BLaER1 treated with 17β-estradiol and CSF1 and Interleukin-3, amounts not matched to agents 10 nM and 100 nM (cell line): Measurements from ENCODE around the gene IL10RB.

Experiments used
- H3K27ac ChIP-seq, 11 experiments: shearing (Covaris generic); formaldehyde crosslinking; 2 replicates each; pipeline ENCODE4 v1.8.1; 2022
- H3K27me3 ChIP-seq, 11 experiments: shearing (Covaris generic); formaldehyde crosslinking; 2 replicates each; pipeline ENCODE4 v1.8.1; 2022
- H3K36me3 ChIP-seq, 11 experiments: shearing (Covaris generic); formaldehyde crosslinking; 2 replicates each; pipeline ENCODE4 v1.8.1; 2022
- H3K4me1 ChIP-seq, 10 experiments: shearing (Covaris generic); formaldehyde crosslinking; 2 replicates each; pipeline ENCODE4 v1.8.1; 2022
- H3K4me2 ChIP-seq, 11 experiments: shearing (Covaris generic); formaldehyde crosslinking; 2 replicates each; pipeline ENCODE4 v1.8.1; 2022
- H3K4me3 ChIP-seq, 10 experiments: shearing (Covaris generic); formaldehyde crosslinking; 2 replicates each; pipeline ENCODE4 v1.8.1; 2022
- H3K9ac ChIP-seq, 11 experiments: shearing (Covaris generic); formaldehyde crosslinking; 2 replicates each; pipeline ENCODE4 v1.8.1; 2022
- H3K9me3 ChIP-seq, 11 experiments: shearing (Covaris generic); formaldehyde crosslinking; replicated peaks in 1 of 11; 2 replicates each; pipeline ENCODE4 v1.8.1; 2022
- H4K20me1 ChIP-seq, 11 experiments: shearing (Covaris generic); formaldehyde crosslinking; 2 replicates each; pipeline ENCODE4 v1.8.1; 2022
- Cebpa-rat ChIP-seq, 11 experiments: shearing (Covaris generic); IDR thresholded peaks; 2 replicates each; pipeline ENCODE4 v1.8.1; 2022

The IL10RB gene

DNA sequence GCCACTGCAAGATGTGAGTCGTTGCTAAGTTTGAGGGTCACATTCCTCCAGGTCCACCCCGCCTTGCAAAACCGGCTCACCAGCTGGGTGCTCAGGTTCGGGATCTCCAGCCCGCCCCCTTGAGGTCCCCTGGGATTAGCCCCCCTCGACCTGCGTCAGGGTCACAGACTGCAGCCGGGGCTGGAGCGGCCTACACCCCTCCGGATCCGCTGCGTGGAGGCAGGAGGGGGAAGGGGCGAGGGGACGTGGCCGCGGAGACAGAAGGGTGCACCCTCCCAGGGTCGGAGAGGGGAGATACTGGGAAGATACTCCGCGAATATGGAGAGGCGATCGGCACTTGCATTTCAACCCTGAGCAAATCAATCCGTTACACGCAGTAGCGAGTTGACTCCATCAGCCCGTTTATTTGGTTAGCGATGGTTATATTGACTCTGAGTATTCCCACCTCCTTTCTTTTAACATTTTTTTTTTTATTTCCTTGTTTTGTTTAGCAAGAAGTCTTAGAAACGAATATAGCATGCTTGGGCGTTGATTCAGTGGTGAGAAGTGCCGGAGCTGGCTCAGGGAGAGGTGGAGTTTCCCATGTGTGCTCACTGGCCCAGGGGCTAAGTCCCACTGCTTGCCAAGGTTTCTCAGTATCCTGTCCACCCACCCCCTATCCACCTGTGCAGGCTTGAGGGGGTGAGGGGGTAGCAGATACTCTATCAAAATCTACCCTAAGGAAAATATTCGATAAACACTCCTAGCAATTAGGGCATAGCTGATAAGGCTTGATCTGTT is 35.4 kb upstream of the IL10RB start:
- no peak for TF ChIP-seq Cebpa-rat (IDR thresholded peaks at IDR 0.05)
- Histone ChIP-seq H3K9me3 (no peaks in the 10 kb centered on the region), H4K20me1 (peaks cover 10 to 37% (median 24%) of the 10 kb centered on the region in 11 experiments; a peak in 17 of 22 replicates), H3K4me1 (peaks cover 26 to 65% (median 51%) of the 10 kb centered on the region in 10 experiments), H3K4me2 (peak overlapping the region; percentile 77 to 100 (median 95)), H3K9ac (peak overlapping the region; percentile 92 to 100 (median 99)), H3K4me3 (peak overlapping the region; percentile 72 to 99 (median 96)), H3K27me3 (no peaks in the 10 kb centered on the region), H3K36me3 (peaks cover 7 to 44% (median 26%) of the 10 kb centered on the region in 11 experiments; a peak in 21 of 22 replicates), H3K27ac (peak overlapping the region; percentile 92 to 100 (median 98))

DNA sequence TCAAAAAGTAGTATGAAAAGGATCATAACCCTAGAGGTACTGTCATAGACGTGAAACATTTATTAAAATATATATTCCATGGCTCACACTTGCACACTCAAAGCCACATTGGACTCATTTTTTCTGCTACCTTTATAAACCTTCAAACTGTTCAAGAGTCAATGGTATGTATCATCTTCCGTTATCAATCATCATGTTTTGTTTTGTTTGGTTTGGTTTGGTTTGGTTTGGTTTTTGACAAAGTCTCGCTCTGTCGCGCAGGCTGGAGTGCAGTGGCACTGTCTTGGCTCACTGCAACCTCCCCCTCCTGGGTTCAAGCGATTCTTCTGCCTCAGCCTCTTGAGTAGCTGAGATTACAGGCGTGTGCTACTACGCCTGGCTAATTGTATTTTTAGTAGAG is 34.6 kb upstream of the IL10RB start:
- Histone ChIP-seq H3K9me3 (no peaks in the 10 kb centered on the region), H3K36me3 (peaks cover 7 to 51% (median 34%) of the 10 kb centered on the region in 11 experiments; a peak in 21 of 22 replicates), H3K4me3 (peak overlapping the region; percentile 72 to 99 (median 96); a peak in 19 of 20 replicates), H3K4me2 (peak overlapping the region; percentile 77 to 100 (median 95)), H3K27ac (peak overlapping the region in 8 of 11 experiments; percentile 92 to 100 (median 98); a peak in 16 of 22 replicates), H4K20me1 (peaks cover 10 to 45% (median 32%) of the 10 kb centered on the region in 11 experiments; a peak in 19 of 22 replicates), H3K9ac (peak overlapping the region; percentile 92 to 100 (median 99); a peak in 21 of 22 replicates), H3K27me3 (no peaks in the 10 kb centered on the region), H3K4me1 (peaks cover 33 to 73% (median 59%) of the 10 kb centered on the region in 10 experiments)
- TF ChIP-seq Cebpa-rat (IDR thresholded peaks at IDR 0.05): no peak

DNA sequence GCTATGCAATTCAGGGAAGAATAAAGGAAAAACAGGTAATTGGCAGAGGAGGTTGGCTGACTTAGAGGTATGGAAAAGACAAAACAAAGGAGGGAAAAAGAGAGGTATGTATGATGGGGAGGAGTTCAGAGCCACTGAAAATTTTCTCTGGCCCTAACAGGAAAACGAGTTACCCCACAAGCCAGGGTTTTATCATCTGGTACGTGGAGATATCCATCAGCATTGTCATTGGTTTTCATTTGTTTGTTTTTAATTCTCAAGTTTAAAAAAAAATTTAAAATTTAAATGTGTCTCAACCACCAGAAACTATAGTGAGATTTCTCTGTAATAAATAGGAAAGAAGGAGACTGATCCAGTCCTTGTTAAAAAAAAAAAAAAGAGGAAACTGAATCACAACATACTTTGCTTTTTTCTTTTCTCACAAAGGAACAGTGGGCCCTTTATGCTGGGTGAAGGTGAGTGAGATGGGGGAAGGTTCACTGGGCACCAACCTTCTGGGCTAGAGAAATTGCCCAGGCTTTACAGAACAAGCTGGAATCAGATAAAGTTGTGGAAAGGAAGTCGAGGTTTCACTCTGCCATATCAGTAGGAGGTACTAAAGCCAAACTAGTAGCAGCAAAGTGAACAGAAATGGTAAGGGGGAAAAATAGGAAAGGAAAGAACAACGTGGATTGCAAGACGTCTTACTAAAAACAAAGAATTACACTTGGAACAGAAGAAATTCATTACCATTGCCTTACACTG is 33.7 kb upstream of the IL10RB start:
- no peak for TF ChIP-seq Cebpa-rat (IDR thresholded peaks at IDR 0.05)
- Histone ChIP-seq H3K4me1 (peaks cover 35 to 80% (median 67%) of the 10 kb centered on the region in 10 experiments), H3K9ac (peak overlapping the region in 8 of 11 experiments; percentile 92 to 100 (median 99); a peak in 15 of 22 replicates), H3K27me3 (no peaks in the 10 kb centered on the region), H3K36me3 (peaks cover 9 to 61% (median 40%) of the 10 kb centered on the region in 11 experiments; a peak in 21 of 22 replicates), H3K27ac (peak overlapping the region in 8 of 11 experiments; percentile 14 to 100 (median 98); a peak in 14 of 22 replicates), H3K4me3 (peak overlapping the region in 8 of 10 experiments; percentile 72 to 99 (median 96); a peak in 15 of 20 replicates), H3K9me3 (no peaks in the 10 kb centered on the region), H4K20me1 (peaks cover 10 to 55% (median 39%) of the 10 kb centered on the region in 11 experiments; a peak in 19 of 22 replicates), H3K4me2 (peak overlapping the region; percentile 77 to 100 (median 95))

DNA sequence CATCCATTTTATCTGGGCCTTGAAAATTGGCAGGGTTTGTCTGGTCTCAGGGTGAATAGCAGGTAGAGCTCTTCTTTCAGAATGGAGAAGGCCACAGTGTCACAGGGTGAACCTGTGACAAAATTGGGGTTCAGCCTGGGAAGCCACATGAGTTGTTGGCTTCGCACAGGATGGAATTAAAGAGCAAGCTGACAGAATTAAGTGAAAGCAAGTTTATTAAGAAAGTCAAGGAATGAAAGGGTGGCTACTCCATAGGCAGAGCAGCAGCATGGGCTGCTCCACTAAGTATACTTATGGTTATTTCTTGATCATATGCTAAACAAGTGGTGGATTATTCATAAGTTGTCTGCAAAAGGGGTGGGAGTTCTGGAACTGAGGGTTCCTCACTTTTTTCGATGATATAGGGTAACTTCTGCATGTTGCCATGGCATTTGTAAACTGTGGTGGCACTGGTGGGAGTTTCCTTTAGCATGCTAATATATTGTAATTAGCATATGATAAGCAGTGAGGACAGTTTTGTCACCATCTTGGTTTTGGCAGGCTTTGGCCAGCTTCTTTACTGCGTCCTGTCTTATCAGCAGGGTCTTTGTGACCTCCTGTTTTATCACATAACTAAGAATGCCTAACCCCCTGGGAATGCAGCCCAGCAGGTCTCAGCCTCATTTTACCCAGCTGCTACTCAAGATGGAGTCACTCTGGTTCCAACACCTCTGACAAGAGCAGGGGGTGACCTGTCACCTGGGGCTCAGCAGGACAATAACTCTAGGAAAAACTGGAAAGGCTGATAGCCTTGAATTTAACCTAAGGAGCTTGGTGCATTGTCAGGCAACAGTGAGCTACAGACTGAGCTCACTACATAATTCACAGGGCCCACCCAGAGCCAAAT is 31.3 kb upstream of the IL10RB start:
- Histone ChIP-seq H3K9me3 (no peaks in the 10 kb centered on the region), H3K27me3 (no peaks in the 10 kb centered on the region), H4K20me1 (peaks cover 10 to 76% (median 48%) of the 10 kb centered on the region in 11 experiments; a peak in 19 of 22 replicates), H3K4me3 (no peak overlapping the region), H3K4me2 (peak overlapping the region in 8 of 11 experiments; percentile 1 to 100 (median 72); a peak in 11 of 22 replicates), H3K27ac (peak overlapping the region in 4 of 11 experiments; percentile 30 to 49 (median 38); a peak in 6 of 22 replicates), H3K36me3 (peaks cover 13 to 76% (median 52%) of the 10 kb centered on the region in 11 experiments; a peak in 21 of 22 replicates), H3K9ac (peak overlapping the region in 2 of 11 experiments; percentile 13 to 45; a peak in 2 of 22 replicates), H3K4me1 (peaks cover 41 to 83% (median 75%) of the 10 kb centered on the region in 10 experiments)
- TF ChIP-seq Cebpa-rat (IDR thresholded peaks at IDR 0.05): no peak

DNA sequence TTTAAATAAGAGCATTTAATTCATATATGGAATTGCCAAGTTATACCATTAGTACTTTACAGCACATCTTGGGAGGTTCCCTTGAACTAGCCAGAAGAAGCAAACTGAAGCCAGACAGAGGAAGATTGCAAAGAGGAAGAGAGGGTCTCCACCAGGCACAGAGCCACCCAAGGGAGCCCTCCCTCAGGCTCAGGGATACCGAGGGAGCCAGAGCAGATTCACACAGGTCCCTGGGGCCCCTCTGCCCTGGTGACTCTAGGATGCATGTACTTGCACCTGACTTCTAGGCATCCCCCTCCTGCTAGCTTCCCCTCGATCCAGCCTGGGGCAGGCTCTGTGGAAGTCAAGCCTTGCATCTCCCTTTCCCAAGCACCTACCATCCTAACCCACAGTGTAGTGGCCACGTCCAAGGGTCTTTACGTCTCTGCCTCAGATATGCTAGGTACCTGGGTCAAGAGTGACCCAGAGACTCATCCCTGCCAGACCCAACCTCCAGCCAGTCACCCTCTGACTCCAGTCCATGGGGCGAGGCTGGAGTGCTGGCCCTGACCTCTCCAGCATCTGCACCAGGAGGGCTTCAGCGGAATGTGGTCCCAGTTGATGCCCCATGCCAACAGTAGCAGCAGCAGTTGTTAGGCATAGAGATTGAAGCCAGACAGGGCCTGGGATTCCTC is 30.0 kb upstream of the IL10RB start:
- Histone ChIP-seq H4K20me1 (peaks cover 10 to 88% (median 48%) of the 10 kb centered on the region in 11 experiments; a peak in 19 of 22 replicates), H3K9me3 (no peaks in the 10 kb centered on the region), H3K4me3 (no peak overlapping the region), H3K36me3 (peaks cover 13 to 88% (median 64%) of the 10 kb centered on the region in 11 experiments; a peak in 21 of 22 replicates), H3K4me2 (peak overlapping the region in 8 of 11 experiments; percentile 11 to 100 (median 78); a peak in 12 of 22 replicates), H3K9ac (peak overlapping the region in 1 of 11 experiments; percentile 9; a peak in 1 of 22 replicates), H3K4me1 (peaks cover 37 to 96% (median 86%) of the 10 kb centered on the region in 10 experiments), H3K27ac (peak overlapping the region in 5 of 11 experiments; percentile 2 to 79 (median 26); a peak in 8 of 22 replicates), H3K27me3 (no peaks in the 10 kb centered on the region)
- TF ChIP-seq Cebpa-rat (IDR thresholded peaks at IDR 0.05): no peak

DNA sequence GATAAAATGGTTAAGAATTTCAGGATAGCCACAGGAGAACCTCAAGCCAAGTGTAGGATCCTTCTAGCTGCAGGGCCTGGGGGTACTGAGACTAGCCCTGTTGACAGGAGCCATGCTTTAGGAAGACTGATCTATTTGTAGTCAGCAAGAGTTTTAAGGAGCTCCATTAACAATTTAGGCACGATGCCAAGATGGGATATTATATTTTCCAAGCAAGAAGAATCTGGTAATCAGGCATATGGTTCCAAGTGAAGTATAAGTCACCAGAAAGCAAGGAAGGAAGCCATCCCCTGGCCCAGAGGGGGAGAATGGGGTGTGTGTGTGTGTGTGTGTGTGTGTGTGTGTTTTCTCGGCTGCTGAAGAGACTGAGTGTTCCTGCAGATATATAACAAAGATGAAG is 29.4 kb upstream of the IL10RB start:
- H3K4me2 ChIP-seq: peak overlapping the region in 8 of 11 experiments; percentile 22 to 100 (median 78); a peak in 12 of 22 replicates
- H3K9ac ChIP-seq: peak overlapping the region in 2 of 11 experiments; percentile 9 to 67; a peak in 2 of 22 replicates
- H3K27me3 ChIP-seq: no peaks in the 10 kb centered on the region
- H3K4me1 ChIP-seq: peaks cover 35 to 99% (median 88%) of the 10 kb centered on the region in 10 experiments
- no peak for TF ChIP-seq Cebpa-rat (IDR thresholded peaks at IDR 0.05)
- H3K36me3 ChIP-seq: peaks cover 13 to 90% (median 67%) of the 10 kb centered on the region in 11 experiments
- H3K27ac ChIP-seq: peak overlapping the region in 6 of 11 experiments; percentile 2 to 79 (median 50); a peak in 8 of 22 replicates
- no peak overlapping the region for H3K4me3 ChIP-seq
- H3K9me3 ChIP-seq: peaks cover 0 to 4% (median under 1%) of the 10 kb centered on the region in 11 experiments; a peak in 6 of 22 replicates
- H4K20me1 ChIP-seq: peaks cover 5 to 94% (median 46%) of the 10 kb centered on the region in 11 experiments; a peak in 19 of 22 replicates

DNA sequence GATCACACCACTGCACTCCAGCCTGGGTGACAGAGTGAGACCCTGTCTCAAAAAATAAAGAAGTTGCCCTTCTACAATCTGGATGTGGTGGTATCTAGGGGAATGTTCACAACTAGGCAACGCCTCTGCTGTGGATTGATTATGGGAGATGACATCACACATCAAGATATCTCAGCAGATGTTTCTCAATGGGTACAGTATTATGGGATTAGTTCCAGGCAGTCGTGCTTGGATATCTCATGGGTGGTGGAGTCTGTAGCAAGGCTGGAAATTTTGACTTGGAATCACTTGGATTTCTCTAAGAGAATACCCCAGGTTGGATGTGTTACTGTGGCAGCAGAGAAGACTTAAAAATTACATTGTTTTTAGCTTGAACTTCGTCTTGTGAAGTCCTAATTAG is 28.7 kb upstream of the IL10RB start:
- Histone ChIP-seq H4K20me1 (peaks cover 0 to 89% (median 40%) of the 10 kb centered on the region in 11 experiments; a peak in 15 of 22 replicates), H3K4me3 (no peak overlapping the region), H3K4me2 (peak overlapping the region in 10 of 11 experiments; percentile 11 to 100 (median 66); a peak in 16 of 22 replicates), H3K4me1 (peaks cover 29 to 100% (median 87%) of the 10 kb centered on the region in 10 experiments), H3K9me3 (peaks cover 0 to 11% (median 5%) of the 10 kb centered on the region in 11 experiments; a peak in 7 of 22 replicates), H3K36me3 (peaks cover 19 to 92% (median 73%) of the 10 kb centered on the region in 11 experiments), H3K9ac (peak overlapping the region in 4 of 11 experiments; percentile 58 to 72 (median 69); a peak in 5 of 22 replicates), H3K27me3 (no peaks in the 10 kb centered on the region), H3K27ac (peak overlapping the region in 8 of 11 experiments; percentile 29 to 79 (median 64); a peak in 14 of 22 replicates)
- no peak for TF ChIP-seq Cebpa-rat (IDR thresholded peaks at IDR 0.05)
